ENCODE results near the gene TMUB1.

TMUB1 gene

DNA sequence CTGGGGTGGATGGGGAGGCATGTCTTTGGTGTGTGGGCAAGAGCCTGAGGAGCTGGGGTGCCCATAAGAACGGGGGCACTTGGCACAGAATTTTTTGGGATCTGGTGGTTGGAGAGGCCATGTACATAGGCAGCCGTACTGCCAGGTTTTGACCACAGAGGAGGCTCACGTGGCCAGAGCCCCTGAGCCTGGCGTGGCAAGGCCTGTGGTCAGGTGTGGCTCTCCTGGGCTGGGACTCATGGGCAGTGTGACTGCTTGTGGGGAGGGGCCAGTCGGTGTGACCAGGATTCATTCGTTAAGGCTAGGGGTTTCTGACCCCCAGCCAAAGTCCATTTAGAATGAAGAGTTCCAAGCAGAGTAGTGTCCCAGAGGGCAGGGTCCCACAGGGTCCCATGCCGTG lies 41.2 kb upstream of the TMUB1 start:
- peak overlapping the region; percentile 76 for H3K27ac ChIP-seq
- TF ChIP-seq, protein P1, sequence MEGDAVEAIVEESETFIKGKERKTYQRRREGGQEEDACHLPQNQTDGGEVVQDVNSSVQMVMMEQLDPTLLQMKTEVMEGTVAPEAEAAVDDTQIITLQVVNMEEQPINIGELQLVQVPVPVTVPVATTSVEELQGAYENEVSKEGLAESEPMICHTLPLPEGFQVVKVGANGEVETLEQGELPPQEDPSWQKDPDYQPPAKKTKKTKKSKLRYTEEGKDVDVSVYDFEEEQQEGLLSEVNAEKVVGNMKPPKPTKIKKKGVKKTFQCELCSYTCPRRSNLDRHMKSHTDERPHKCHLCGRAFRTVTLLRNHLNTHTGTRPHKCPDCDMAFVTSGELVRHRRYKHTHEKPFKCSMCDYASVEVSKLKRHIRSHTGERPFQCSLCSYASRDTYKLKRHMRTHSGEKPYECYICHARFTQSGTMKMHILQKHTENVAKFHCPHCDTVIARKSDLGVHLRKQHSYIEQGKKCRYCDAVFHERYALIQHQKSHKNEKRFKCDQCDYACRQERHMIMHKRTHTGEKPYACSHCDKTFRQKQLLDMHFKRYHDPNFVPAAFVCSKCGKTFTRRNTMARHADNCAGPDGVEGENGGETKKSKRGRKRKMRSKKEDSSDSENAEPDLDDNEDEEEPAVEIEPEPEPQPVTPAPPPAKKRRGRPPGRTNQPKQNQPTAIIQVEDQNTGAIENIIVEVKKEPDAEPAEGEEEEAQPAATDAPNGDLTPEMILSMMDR (conservative IDR thresholded peaks at IDR 0.05), result no peak

GRCh38 chr7:151123822-151124464 lies 40.6 kb upstream of the TMUB1 start:
- peak overlapping the region; percentile 76 for H3K27ac ChIP-seq
- TF ChIP-seq, protein P1 (conservative IDR thresholded peaks at IDR 0.05), result peak; percentile 99

GRCh38 chr7:151123158-151123821 lies 40.0 kb upstream of the TMUB1 start:
- TF ChIP-seq, protein P1 (conservative IDR thresholded peaks at IDR 0.05), result no peak
- peak overlapping the region; percentile 10; the same call in 1 of the 2 replicates for H3K27ac ChIP-seq

GRCh38 chr7:151122796-151123157 lies 39.5 kb upstream of the TMUB1 start:
- TF ChIP-seq, protein P1 (conservative IDR thresholded peaks at IDR 0.05), result no peak

GRCh38 chr7:151122276-151122675 lies 39.0 kb upstream of the TMUB1 start:
- no peak overlapping the region for H3K27ac ChIP-seq
- TF ChIP-seq, protein P1 (conservative IDR thresholded peaks at IDR 0.05), result peak; percentile 51

More at GRCh38 chr7:151122796-151123157, 39.5 kb upstream of the TMUB1 start:
- peak overlapping the region; percentile 10; the same call in 1 of the 2 replicates for H3K27ac ChIP-seq

GRCh38 chr7:151121380-151122170 lies 38.3 kb upstream of the TMUB1 start:
- TF ChIP-seq, protein P1 (conservative IDR thresholded peaks at IDR 0.05), result no peak
- no peak overlapping the region for H3K27ac ChIP-seq

DNA sequence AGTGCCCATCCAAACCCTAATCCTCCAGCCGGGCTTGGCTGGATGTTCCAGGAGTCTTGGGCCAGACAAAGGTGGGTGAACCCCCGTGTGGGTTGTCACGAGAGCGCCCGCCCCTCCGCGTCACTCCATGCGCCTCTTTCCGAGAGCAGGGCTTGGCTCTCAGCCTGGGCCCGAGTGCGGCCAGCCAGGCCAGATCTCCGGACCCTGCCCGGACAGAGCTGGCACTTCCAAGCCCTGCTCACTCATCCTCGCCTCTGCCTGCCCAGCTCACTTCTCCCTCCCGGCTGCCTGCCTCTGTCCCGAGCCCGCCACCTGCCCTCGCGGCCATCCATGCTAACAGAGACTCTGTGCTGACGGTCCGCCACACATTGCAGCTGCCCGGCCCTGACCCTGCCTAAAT lies 37.6 kb upstream of the TMUB1 start:
- TF ChIP-seq, protein P1 (conservative IDR thresholded peaks at IDR 0.05), result no peak
- no peak overlapping the region for H3K27ac ChIP-seq
